GM13977 (cell line): ENCODE results near the gene TMEM117.
"Not testable (repeated sequence)": the region's sequence is repeated elsewhere in the genome, so short reads cannot be mapped to it uniquely, and the experiment has no call there.

ENCODE experiments used
- DNase-seq: peaks from one replicate; pipeline ENCODE4 v3.0.0; 2012; ENCODE audit warnings: low spot score
- in situ Hi-C: fragments of 300-500 bp; cut with MboI; formaldehyde crosslinking; loops from one replicate; pipeline ENCODE4 v1.12.0; 2022; ENCODE audit warnings: low sequenced_read_pairs, low pct_unique_long_range_greater_than_20kb, mixed read lengths, inconsistent platforms; ENCODE audit not compliant: unreplicated experiment
- TF ChIP-seq, protein P1 (sequence below): IDR thresholded peaks from 2 replicates; pipeline ENCODE4 v1.5.1; 2012; ENCODE audit warnings: mild to moderate bottlenecking, control low read depth; ENCODE audit not compliant: insufficient read depth; ENCODE audit errors: extremely low read depth, missing control alignments

TMEM117 gene

DNA sequence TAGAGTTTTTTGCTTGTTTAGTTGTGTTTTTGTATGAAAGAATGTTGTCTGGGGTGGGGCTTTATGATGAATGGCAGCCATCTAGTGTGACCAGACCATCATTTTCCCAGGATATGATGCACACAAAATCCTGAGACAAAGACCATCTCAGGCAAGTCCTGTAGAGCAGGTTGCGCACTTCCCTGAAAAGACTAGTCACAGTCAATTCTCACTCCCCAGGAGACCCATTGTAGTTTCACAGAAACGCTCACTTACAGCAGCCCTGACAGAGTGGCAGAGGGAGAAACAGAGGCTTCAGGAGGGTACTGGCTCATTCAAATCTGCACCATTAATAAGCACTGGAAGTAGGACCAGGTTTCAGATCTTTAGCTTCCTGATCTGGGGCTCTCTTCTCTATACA is 183.2 kb downstream of the TMEM117 start:
- TF ChIP-seq, protein P1, sequence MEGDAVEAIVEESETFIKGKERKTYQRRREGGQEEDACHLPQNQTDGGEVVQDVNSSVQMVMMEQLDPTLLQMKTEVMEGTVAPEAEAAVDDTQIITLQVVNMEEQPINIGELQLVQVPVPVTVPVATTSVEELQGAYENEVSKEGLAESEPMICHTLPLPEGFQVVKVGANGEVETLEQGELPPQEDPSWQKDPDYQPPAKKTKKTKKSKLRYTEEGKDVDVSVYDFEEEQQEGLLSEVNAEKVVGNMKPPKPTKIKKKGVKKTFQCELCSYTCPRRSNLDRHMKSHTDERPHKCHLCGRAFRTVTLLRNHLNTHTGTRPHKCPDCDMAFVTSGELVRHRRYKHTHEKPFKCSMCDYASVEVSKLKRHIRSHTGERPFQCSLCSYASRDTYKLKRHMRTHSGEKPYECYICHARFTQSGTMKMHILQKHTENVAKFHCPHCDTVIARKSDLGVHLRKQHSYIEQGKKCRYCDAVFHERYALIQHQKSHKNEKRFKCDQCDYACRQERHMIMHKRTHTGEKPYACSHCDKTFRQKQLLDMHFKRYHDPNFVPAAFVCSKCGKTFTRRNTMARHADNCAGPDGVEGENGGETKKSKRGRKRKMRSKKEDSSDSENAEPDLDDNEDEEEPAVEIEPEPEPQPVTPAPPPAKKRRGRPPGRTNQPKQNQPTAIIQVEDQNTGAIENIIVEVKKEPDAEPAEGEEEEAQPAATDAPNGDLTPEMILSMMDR = no peak
- no peak for DNase-seq
- in situ Hi-C loops = loop anchor here (25.0 kb wide), 1 partner anchor 918 kb away; no protein-coding TSS in a partner anchor

DNA sequence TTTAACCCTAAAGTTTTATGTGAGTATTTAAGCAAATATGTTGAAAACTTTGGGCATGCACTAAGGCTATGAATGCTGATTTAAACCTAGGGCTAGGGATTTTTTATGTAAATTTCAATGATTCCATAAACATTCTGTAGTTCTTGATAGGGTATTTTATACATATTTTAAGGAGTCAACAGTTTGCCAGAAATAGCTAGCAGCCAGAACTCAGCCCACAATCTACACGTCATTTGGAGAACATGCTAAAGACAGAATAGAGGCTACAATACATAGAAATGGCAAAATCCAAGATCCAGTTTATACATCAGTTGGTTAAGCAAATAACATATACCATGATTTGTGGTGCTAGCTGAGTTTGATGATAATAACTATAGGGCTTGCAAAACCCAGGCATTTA is 184.7 kb downstream of the TMEM117 start:
- DNase-seq = no peak
- in situ Hi-C loops = loop anchor here (25.0 kb wide), 1 partner anchor 917 kb away; no protein-coding TSS in a partner anchor
- TF ChIP-seq, protein P1 = no peak

- peak; percentile 12 for DNase-seq
- in situ Hi-C loops = loop anchor here (25.0 kb wide), 1 partner anchor 916 kb away; no protein-coding TSS in a partner anchor
- TF ChIP-seq, protein P1 = no peak
Observed at GRCh38 chr12:44021471-44021971, 185.6 kb downstream of the TMEM117 start.

DNA sequence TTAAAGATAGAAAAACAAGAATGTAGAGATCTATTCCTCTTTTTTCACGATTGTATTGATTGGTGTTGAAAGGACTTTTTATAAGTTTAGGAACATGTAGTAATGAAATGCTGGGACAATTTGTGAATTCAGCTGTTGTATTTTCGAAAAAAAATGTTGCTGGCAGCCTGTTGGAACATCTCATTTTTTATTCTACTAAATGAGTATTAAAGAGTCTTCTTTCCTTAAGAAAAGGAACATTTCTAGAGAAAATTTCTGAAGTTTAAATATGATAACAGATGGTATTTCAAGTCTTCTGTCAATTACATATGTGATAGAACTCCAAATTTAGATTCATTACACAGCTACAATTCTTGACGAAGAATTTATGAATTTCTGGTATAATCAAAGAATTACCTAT is 189.6 kb downstream of the TMEM117 start:
- in situ Hi-C loops = no loop called here
- DNase-seq = no peak
- TF ChIP-seq, protein P1 = no peak

- DNase-seq = no peak
- TF ChIP-seq, protein P1 = no peak
- in situ Hi-C loops = no loop called here
Observed at GRCh38 chr12:44026046-44026445, 190.2 kb downstream of the TMEM117 start.

DNA sequence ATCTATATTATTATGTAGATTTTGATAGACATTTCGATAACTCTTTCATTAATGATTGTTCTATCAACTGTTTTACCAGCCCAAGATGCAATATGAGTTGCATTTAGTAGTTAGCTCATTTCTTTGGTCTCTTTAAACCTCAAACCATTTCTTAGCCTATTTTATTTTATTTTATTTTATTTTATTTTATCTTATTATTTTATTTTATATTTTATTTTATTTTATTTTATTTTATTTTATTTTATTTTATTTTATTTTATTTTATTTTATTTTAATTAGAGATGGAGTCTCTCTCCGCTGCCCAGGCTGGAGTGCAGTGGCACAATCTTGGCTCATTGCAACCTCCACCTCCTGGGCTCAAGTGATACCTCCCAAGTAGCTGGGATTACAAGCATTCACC is 191.0 kb downstream of the TMEM117 start:
- DNase-seq, in situ Hi-C loops: not testable (repeated sequence)

DNA sequence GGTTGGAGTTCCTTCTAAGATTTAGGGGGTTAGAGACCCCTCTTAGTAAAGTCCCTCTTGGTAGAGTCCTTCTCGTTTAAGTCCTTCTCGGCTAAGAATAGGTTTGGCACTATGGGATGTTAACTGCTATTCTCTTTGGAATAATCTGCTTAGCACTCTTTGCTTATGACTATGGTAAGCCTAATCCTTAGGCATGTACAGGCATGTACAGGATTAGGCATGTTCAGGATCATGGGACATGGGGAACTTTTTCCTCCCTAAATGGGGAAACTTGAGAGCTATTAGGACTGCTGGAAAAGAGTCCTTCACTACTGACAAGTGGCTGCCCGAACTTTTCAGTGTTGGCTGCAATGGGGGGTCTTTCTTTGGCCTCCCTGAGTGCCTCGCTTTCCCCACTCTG is 193.3 kb downstream of the TMEM117 start:
- TF ChIP-seq, protein P1 = no peak

More for the DNA sequence above, 193.3 kb downstream of the TMEM117 start:
- DNase-seq = no peak
- in situ Hi-C loops = no loop called here
